Prostate gland (tissue), 2 donors: ENCODE results near the gene DCX.

ENCODE experiments used
- POLR2AphosphoS5 ChIP-seq: sonication (generic); formaldehyde crosslinking; IDR thresholded peaks from one replicate; pipeline ENCODE4 v1.6.1; 2017; ENCODE audit warnings: antibody characterized with exemption
- TF ChIP-seq, protein P1 (sequence below), 4 experiments: fragments of 200-600 bp in 2 of 4; fragments of 450-650 bp in 2 of 4; sonication (generic) in 2 of 4; IDR thresholded peaks; 1 replicate in 3 of 4; 2 replicates in 1 of 4; pipeline ENCODE4 v1.5.1; 2016 to 2019; ENCODE audit warnings: antibody characterized with exemption in 4 of 4, mild to moderate bottlenecking in 2 of 4, moderate library complexity in 2 of 4

DNA sequence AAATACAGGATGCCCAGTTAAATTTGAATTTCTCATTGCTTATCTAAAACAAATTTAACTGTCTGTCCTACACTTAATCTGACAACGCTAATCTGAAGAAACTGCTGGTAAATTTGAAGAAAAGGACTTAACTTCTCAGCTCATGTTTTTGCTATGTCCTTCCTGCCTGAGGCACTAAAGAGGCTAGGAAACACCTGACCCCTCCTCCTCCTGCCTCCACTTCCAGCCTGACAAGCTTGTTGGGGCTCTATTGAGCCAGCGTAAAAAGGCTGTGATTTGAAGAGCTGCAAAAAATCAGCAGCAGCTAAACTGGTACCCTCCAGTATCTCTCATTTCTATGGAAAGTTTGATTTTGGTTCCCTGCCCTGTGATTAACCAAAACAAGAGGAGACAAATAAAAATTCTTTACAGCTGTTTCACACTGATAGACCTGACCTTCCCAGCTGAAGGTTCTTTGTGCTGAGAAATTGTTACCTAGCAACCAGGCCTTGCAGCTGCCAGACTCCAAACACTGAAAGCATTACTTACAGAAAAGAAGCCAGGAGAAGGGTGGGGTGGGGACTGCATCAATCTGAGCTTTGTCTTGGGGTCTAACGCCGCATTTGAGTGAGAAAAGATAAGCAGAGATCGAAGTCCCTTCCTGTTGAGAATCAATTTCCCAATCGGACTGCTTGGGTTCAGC lies 35.0 kb downstream of the DCX start:
- TF ChIP-seq, protein P1, sequence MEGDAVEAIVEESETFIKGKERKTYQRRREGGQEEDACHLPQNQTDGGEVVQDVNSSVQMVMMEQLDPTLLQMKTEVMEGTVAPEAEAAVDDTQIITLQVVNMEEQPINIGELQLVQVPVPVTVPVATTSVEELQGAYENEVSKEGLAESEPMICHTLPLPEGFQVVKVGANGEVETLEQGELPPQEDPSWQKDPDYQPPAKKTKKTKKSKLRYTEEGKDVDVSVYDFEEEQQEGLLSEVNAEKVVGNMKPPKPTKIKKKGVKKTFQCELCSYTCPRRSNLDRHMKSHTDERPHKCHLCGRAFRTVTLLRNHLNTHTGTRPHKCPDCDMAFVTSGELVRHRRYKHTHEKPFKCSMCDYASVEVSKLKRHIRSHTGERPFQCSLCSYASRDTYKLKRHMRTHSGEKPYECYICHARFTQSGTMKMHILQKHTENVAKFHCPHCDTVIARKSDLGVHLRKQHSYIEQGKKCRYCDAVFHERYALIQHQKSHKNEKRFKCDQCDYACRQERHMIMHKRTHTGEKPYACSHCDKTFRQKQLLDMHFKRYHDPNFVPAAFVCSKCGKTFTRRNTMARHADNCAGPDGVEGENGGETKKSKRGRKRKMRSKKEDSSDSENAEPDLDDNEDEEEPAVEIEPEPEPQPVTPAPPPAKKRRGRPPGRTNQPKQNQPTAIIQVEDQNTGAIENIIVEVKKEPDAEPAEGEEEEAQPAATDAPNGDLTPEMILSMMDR (IDR thresholded peaks at IDR 0.05) = no peak
- no peak for TF ChIP-seq POLR2AphosphoS5
